ENCODE results near the gene ADAMTSL1. TPM values are rescaled to one million over a fixed set of nuclear protein-coding genes. Genes with fewer than 3 reads are reported as not detected.

ADAMTSL1 gene
- total RNA-seq, 1 experiment from 2014 or later = 1.2 TPM

DNA sequence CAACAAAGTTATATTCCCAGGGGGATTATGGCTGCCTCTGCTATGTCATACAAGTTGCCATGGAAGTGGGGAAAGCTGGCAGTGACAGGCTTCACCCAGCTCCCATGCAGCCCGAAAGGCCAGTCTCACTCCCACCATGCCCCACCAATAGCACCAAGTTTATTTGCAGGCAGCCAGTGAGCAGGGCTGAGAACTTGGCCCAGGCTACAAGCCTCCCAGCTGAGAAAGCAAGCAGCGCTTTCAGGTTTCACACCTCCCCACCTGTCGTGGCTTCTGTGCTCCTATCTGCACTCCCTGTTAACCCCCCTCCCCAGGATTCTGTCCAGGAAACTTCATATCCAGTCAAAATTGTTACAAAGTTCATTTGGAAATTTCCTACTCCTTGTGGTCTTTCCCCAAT is 404.0 kb downstream of the ADAMTSL1 start:
- H3K4ac ChIP-seq (ENCODE audit: low read depth, low read length) = no peak overlapping the region
- H3K4me2 ChIP-seq (ENCODE audit: insufficient read depth, insufficient read length, low read length) = no peak overlapping the region
- H2BK15ac ChIP-seq (ENCODE audit: low read depth, low read length) = no peak overlapping the region
- H3K23ac ChIP-seq (ENCODE audit: insufficient read length, low read depth, low read length) = no peak overlapping the region
- no peak overlapping the region for H2AK5ac ChIP-seq (ENCODE audit: insufficient read length, low read length)
- H3K36me3 Mint-ChIP-seq (ENCODE audit: insufficient read depth in 1 of 3, low read depth in 3 of 3) = peaks cover 0 to 2% (median under 1%) of the 10 kb centered on the region in 3 experiments; a peak in 4 of 7 replicates
- no peaks in the 10 kb centered on the region for H3K9me3 ChIP-seq (ENCODE audit: control insufficient read depth, low read depth, low read length)
- H3K18ac ChIP-seq (ENCODE audit: insufficient read length, low read depth, low read length) = no peak overlapping the region
- H2AFZ ChIP-seq (ENCODE audit: low read length) = no peak overlapping the region
- no peak overlapping the region for H3K27ac Mint-ChIP-seq
- no peaks in the 10 kb centered on the region for H3K27me3 ChIP-seq (ENCODE audit: insufficient read depth, low read length)
- H2BK120ac ChIP-seq (ENCODE audit: low read depth, low read length, poor library complexity, severe bottlenecking) = no peak overlapping the region
- no peaks in the 10 kb centered on the region; the same call in 1 of the 2 replicates for H3K27me3 Mint-ChIP-seq (ENCODE audit: low read depth)
- H3K4me3 Mint-ChIP-seq = no peak overlapping the region
- H3T11ph ChIP-seq (ENCODE audit: low read length) = no peak overlapping the region
- H2BK12ac ChIP-seq (ENCODE audit: insufficient read length, low read depth, low read length) = no peak overlapping the region
- no peaks in the 10 kb centered on the region for H3K23me2 ChIP-seq (ENCODE audit: insufficient read length, low read depth, low read length, poor library complexity, severe bottlenecking)
- no peak overlapping the region for H4K5ac ChIP-seq (ENCODE audit: insufficient read length, low read depth, low read length)
- TF ChIP-seq, protein P1, sequence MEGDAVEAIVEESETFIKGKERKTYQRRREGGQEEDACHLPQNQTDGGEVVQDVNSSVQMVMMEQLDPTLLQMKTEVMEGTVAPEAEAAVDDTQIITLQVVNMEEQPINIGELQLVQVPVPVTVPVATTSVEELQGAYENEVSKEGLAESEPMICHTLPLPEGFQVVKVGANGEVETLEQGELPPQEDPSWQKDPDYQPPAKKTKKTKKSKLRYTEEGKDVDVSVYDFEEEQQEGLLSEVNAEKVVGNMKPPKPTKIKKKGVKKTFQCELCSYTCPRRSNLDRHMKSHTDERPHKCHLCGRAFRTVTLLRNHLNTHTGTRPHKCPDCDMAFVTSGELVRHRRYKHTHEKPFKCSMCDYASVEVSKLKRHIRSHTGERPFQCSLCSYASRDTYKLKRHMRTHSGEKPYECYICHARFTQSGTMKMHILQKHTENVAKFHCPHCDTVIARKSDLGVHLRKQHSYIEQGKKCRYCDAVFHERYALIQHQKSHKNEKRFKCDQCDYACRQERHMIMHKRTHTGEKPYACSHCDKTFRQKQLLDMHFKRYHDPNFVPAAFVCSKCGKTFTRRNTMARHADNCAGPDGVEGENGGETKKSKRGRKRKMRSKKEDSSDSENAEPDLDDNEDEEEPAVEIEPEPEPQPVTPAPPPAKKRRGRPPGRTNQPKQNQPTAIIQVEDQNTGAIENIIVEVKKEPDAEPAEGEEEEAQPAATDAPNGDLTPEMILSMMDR (conservative IDR thresholded peaks at IDR 0.05) = no peak
- H3K79me1 ChIP-seq (ENCODE audit: insufficient read depth, low read depth, low read length, poor library complexity, severe bottlenecking) = no peaks in the 10 kb centered on the region
- H3K79me2 ChIP-seq (ENCODE audit: insufficient read depth, low read length) = no peaks in the 10 kb centered on the region
- no peak overlapping the region for H3K27ac ChIP-seq (ENCODE audit: insufficient read length, low read depth, low read length)
- no peaks in the 10 kb centered on the region for H3K4me1 ChIP-seq (ENCODE audit: insufficient read depth, low read length)
- H3K56ac ChIP-seq (ENCODE audit: insufficient read length, low read depth, low read length) = no peak overlapping the region
- no peak overlapping the region for H3K14ac ChIP-seq (ENCODE audit: insufficient read depth, low read length)
- H3K9ac ChIP-seq (ENCODE audit: extremely low read depth, insufficient read length, low read length) = no peak overlapping the region
- no peaks in the 10 kb centered on the region for H3K4me1 Mint-ChIP-seq
- peaks cover under 1 to 4% of the 10 kb centered on the region in 2 experiments; a peak in 4 of 5 replicates for H3K9me3 Mint-ChIP-seq
- no peaks in the 10 kb centered on the region for H4K20me1 ChIP-seq (ENCODE audit: control insufficient read depth, insufficient read depth, insufficient read length)
- WGBS (ENCODE audit: extremely low coverage, insufficient read length, low lambda C conversion rate) = no CpG with 5 or more reads among the region's 3 CpGs
- no peak for DNase-seq
- H4K91ac ChIP-seq (ENCODE audit: insufficient read length, low read depth, low read length) = no peak overlapping the region
- H2BK5ac ChIP-seq (ENCODE audit: insufficient read length, low read length) = no peak overlapping the region
- no peak overlapping the region for H4K8ac ChIP-seq (replicated peaks; ENCODE audit: insufficient read length, low read depth, low read length)
- H2BK20ac ChIP-seq (ENCODE audit: low read depth, low read length, poor library complexity, severe bottlenecking) = no peak overlapping the region

All from H9 (cell line).